C4-2B (cell line): ENCODE results near the gene AUTS2.

Experiments used
- CTCF ChIP-seq: fragments of 450-650 bp; conservative IDR thresholded peaks from 2 replicates; pipeline ENCODE4 v1.5.1; 2017; ENCODE audit warnings: mild to moderate bottlenecking
- ZFX ChIP-seq: fragments of 450-650 bp; IDR thresholded peaks from 2 replicates; pipeline ENCODE4 v1.6.1; 2017

DNA sequence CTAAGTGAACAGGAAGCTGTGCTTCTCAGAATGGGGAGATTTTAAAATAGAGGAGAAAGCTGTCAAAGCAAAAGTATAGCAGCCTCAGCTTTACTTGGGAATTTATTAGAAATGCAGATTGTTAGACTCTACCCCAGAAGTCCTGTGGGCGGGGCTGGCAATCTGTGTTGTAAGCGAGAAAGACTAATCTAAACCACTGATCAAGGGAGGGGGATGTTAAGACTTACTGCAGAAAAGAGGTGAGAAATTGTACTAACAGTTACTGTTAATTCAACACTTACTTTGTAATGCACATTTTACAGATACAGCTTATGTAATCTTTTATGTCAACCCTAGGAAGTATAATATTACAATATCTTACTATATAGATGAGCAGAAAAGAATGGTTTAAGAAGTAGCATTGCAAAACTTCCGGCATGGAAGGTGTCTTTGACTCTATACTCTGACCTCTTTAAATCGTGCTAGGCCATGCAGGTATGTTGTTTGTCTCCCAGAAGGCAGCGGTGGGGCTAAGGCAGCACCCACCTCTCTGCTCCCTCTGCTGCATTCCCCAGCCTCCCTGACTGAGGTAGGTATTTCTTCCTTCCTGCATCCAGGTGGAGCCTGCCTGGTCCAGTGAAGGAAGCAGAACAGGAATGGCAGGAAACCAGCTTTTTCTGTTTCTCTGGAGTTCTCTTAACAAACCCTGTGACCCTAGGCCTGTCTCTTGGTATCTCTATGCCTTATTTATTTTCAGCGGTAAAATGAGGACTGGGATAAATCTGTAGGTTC lies 462.2 kb downstream of the AUTS2 start:
- no peak for TF ChIP-seq CTCF
- no peak for TF ChIP-seq ZFX
